ENCODE data around the gene ATIC.
"Not testable (repeated sequence)": the region's sequence is repeated elsewhere in the genome, so short reads cannot be mapped to it uniquely, and the experiment has no call there.

ATIC gene

GRCh38 chr2:215316336-215316735, 4.5 kb downstream of the ATIC start:
- no peak for DNase-seq

- no peak for DNase-seq
These were observed 7.6 kb downstream of the ATIC start for GRCh38 chr2:215319500-215319899.

- DNase-seq: no peak
These were observed 8.2 kb downstream of the ATIC start for GRCh38 chr2:215320102-215320501.

- no peak for DNase-seq
These were observed 8.8 kb downstream of the ATIC start for GRCh38 chr2:215320679-215321078.

- DNase-seq: no peak
These were observed 13.0 kb downstream of the ATIC start for GRCh38 chr2:215324811-215325210.

GRCh38 chr2:215328066-215328465, 16.2 kb downstream of the ATIC start:
- no peak for DNase-seq

- DNase-seq: no peak
These were observed 21.2 kb downstream of the ATIC start for GRCh38 chr2:215332872-215333595.

- no peak for DNase-seq
These were observed 27.2 kb downstream of the ATIC start for GRCh38 chr2:215338883-215339679.

- DNase-seq: no peak
These were observed 36.0 kb downstream of the ATIC start for GRCh38 chr2:215347878-215348277.

GRCh38 chr2:215352602-215353001, 40.7 kb downstream of the ATIC start:
- no peak for DNase-seq

GRCh38 chr2:215354771-215355695, 43.2 kb downstream of the ATIC start:
- DNase-seq: no peak

GRCh38 chr2:215355801-215356200, 43.9 kb downstream of the ATIC start:
- DNase-seq: no peak

GRCh38 chr2:215356334-215356947, 44.6 kb downstream of the ATIC start:
- DNase-seq: no peak

GRCh38 chr2:215356948-215357461, 45.1 kb downstream of the ATIC start:
- no peak for DNase-seq

GRCh38 chr2:215357660-215358059, 45.8 kb downstream of the ATIC start:
- no peak for DNase-seq

GRCh38 chr2:215358312-215358845, 46.5 kb downstream of the ATIC start:
- no peak for DNase-seq

- no peak for DNase-seq
These were observed 47.2 kb downstream of the ATIC start for GRCh38 chr2:215358891-215359575.

- no peak for DNase-seq
These were observed 47.7 kb downstream of the ATIC start for GRCh38 chr2:215359576-215359922.

GRCh38 chr2:215360059-215360458, 48.2 kb downstream of the ATIC start:
- DNase-seq: not testable (repeated sequence)

- DNase-seq: no peak
These were observed 48.7 kb downstream of the ATIC start for GRCh38 chr2:215360596-215360995.

GRCh38 chr2:215361211-215361875, 49.5 kb downstream of the ATIC start:
- DNase-seq: no peak
